ENCODE results near the gene GADL1.

GADL1 gene

GRCh38 chr3:30691249-30691880, 203.1 kb downstream of the GADL1 start:
- TF ChIP-seq CTCF (IDR thresholded peaks at IDR 0.05) = no peak

GRCh38 chr3:30690199-30690598, 204.3 kb downstream of the GADL1 start:
- no peak for TF ChIP-seq CTCF (IDR thresholded peaks at IDR 0.05)

GRCh38 chr3:30688776-30689641, 205.5 kb downstream of the GADL1 start:
- TF ChIP-seq CTCF (IDR thresholded peaks at IDR 0.05) = no peak

- TF ChIP-seq CTCF (IDR thresholded peaks at IDR 0.05) = no peak
Measured at GRCh38 chr3:30687930-30688570, 206.4 kb downstream of the GADL1 start.

GRCh38 chr3:30686799-30687198, 207.7 kb downstream of the GADL1 start:
- no peak for TF ChIP-seq CTCF (IDR thresholded peaks at IDR 0.05)

GRCh38 chr3:30686176-30686575, 208.3 kb downstream of the GADL1 start:
- no peak for TF ChIP-seq CTCF (IDR thresholded peaks at IDR 0.05)

GRCh38 chr3:30685267-30685667, 209.2 kb downstream of the GADL1 start:
- no peak for TF ChIP-seq CTCF (IDR thresholded peaks at IDR 0.05)
